ENCODE results near the gene CLIP2.
"Not testable (repeated sequence)": the region's sequence is repeated elsewhere in the genome, so short reads cannot be mapped to it uniquely, and the experiment has no call there.

The CLIP2 gene

DNA sequence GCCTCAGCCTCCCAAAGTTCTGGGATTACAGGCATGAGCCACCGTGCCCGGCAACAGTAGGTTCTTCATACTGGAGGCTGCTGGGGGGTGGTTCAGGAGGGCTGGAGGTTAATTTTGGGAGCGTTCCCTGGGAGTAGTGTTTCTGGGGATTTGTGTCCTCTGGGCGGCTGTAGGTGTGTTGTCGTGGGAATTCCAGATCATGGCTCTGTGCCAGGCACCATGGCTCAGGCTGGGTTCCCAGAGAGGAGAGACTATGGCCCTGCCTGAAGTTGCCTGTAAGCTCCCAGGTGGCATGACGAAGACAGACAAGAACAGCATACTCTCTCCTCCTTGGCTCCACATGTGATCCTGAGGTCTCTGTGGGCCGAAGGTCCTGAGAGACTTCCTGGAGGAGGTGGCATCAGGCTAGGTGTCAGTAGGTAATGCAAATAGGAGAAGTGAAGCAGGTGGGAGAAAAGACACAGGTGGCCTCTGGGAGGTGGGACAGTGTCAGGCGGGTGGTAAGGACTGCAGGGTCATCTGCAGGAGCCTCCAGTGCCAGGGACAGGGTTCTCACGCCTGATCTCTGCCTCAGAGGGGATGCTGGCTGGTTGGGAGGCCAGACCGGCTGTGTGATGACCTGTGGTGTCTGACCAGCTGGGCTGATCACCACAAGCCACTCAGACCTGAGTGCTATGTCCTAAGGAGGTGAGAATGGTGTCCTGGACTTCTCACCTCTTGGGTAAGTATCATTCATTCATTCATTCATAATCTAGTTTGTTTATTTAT lies 18.7 kb downstream of the CLIP2 start:
- no peak overlapping the region for H3K4me3 ChIP-seq (ENCODE audit: control insufficient read depth, low read depth, low read length)
- DNase-seq (ENCODE audit: low read depth) = no peak
- no peak for TF ChIP-seq CTCF (IDR thresholded peaks at IDR 0.05; ENCODE audit: control insufficient read depth, insufficient read depth, low read depth, low read length, missing control alignments)

DNA sequence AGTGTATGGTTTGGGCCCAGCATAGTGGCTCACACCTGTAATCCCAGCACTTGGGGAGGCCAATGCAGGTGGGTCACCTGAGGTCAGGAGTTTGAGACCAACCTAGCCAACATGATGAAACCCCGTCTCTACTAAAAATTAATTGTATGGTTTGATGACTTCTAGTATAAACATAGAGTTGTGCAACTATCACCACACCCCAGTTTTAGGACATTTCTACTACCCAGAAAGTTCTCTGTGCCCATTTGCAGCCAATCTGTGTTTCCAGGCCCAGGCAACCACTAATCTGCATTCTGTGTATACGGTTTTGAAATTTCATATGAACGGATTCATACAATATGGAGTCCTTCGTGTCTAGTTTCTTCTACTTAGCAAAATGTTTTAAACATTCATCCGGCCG lies 20.0 kb downstream of the CLIP2 start:
- no peak overlapping the region for H3K4me3 ChIP-seq (ENCODE audit: control insufficient read depth, low read depth, low read length)

GRCh38 chr7:74311305-74311744 lies 22.1 kb downstream of the CLIP2 start:
- no peak for DNase-seq (ENCODE audit: low read depth)
- no peak overlapping the region for H3K4me3 ChIP-seq (ENCODE audit: control insufficient read depth, low read depth, low read length)
- TF ChIP-seq CTCF (IDR thresholded peaks at IDR 0.05; ENCODE audit: control insufficient read depth, insufficient read depth, low read depth, low read length, missing control alignments) = no peak

More for the DNA sequence above, 20.0 kb downstream of the CLIP2 start:
- no peak for DNase-seq (ENCODE audit: low read depth)
- no peak for TF ChIP-seq CTCF (IDR thresholded peaks at IDR 0.05; ENCODE audit: control insufficient read depth, insufficient read depth, low read depth, low read length, missing control alignments)

DNA sequence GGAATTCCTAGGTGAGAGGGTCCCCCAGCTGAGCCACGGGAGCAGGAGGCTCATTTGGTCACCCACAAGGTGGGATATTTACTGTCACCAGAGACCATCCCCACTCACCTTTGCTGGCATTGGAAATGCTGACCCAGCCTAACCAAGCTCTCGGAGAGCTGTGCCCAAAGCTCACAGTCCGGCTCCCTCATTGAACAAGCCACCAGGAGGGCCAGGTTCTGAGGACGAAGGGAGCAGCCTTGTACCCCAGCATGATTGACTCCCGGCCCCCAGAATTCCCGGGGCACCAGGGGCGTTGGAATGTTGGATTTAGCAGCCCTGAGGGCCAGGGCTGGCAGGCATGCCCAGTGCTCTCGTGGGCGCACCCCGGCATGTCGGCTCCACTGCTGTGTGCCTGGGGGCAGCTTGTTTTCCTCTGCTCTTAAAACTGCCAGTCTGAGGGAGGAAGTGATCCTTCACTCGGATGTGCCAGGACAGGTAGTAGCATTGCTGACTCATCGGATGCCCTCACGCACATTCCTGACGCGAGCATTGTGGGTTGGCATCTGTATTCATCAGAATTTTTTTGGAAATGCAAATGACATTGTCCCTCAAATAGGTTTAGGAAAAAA lies 23.3 kb downstream of the CLIP2 start:
- no peak for DNase-seq (ENCODE audit: low read depth)
- TF ChIP-seq CTCF (IDR thresholded peaks at IDR 0.05; ENCODE audit: control insufficient read depth, insufficient read depth, low read depth, low read length, missing control alignments) = no peak
- H3K4me3 ChIP-seq (ENCODE audit: control insufficient read depth, low read depth, low read length) = no peak overlapping the region

DNA sequence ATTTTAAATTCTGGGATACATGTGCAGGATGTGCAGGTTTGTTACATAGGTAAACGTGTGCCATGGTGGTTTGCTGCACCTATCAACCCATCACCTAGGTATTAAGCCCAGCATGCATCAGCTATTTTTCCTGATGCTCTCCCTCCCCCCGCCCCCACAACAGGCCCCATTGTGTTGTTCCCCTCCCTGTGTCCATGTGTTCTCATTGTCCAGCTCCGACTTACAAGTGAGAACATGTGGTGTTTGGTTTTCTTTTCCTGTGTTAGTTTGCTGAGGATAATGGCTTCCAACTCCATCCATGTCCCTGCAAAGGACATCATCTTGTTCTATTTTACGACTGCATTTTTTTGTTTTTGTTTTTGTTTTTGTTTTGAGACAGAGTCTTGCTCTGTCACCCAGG lies 26.7 kb downstream of the CLIP2 start:
- DNase-seq (ENCODE audit: low read depth); H3K4me3 ChIP-seq (ENCODE audit: control insufficient read depth, low read depth, low read length): not testable (repeated sequence)

GRCh38 chr7:74317146-74317782 lies 28.1 kb downstream of the CLIP2 start:
- no peak overlapping the region for H3K4me3 ChIP-seq (ENCODE audit: control insufficient read depth, low read depth, low read length)
- TF ChIP-seq CTCF (IDR thresholded peaks at IDR 0.05; ENCODE audit: control insufficient read depth, insufficient read depth, low read depth, low read length, missing control alignments) = no peak
- no peak for DNase-seq (ENCODE audit: low read depth)

DNA sequence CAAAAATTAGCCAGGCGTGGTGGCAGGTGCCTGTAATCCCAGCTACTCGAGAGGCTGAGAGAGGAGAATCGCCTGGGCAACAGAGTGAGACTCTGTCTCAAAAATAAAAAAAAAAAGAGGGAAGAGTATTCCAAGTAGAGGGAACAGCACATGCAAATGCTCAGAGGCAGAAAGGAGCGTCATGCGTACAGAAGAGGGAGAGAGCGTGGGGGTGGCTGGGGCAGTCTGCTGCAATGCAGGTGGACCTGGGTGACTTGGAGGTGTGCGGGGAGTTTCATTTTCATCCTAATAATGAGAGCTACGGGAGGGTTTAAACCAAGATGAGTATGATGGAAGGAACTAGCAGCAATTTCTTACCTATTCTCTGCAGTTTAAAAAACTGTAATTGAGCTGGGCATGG lies 28.8 kb downstream of the CLIP2 start:
- no peak for DNase-seq (ENCODE audit: low read depth)
- TF ChIP-seq CTCF (IDR thresholded peaks at IDR 0.05; ENCODE audit: control insufficient read depth, insufficient read depth, low read depth, low read length, missing control alignments) = no peak
- no peak overlapping the region for H3K4me3 ChIP-seq (ENCODE audit: control insufficient read depth, low read depth, low read length)

Measured in AG09309 (cell line).